ENCODE data around the gene MEI1.
A peak's percentile ranks its signal among the peaks of the same experiment; 100 is the strongest.
"Not testable (repeated sequence)": the region's sequence is repeated elsewhere in the genome, so short reads cannot be mapped to it uniquely, and the experiment has no call there.

Gene MEI1

DNA sequence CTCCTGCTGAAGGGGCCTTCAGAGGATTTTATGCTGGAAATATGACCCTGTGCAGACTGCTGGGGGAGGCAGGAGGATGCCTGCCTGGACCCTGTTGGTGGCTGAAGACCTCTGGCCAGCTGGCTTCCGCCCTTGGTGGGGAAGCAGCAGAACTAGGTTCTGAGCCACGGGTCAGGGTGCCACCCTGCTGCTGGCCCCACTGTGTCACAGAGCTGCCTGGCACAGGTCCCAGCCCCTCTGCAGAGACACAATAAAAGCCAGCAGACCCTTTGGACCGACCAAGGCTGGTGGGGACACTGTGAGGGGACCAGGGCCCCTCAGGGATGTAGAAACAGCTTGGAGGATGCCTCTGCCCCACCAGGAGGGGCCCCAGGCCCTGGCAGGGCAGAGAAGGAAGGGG lies 126.7 kb downstream of the MEI1 start:
- no peak for DNase-seq

DNA sequence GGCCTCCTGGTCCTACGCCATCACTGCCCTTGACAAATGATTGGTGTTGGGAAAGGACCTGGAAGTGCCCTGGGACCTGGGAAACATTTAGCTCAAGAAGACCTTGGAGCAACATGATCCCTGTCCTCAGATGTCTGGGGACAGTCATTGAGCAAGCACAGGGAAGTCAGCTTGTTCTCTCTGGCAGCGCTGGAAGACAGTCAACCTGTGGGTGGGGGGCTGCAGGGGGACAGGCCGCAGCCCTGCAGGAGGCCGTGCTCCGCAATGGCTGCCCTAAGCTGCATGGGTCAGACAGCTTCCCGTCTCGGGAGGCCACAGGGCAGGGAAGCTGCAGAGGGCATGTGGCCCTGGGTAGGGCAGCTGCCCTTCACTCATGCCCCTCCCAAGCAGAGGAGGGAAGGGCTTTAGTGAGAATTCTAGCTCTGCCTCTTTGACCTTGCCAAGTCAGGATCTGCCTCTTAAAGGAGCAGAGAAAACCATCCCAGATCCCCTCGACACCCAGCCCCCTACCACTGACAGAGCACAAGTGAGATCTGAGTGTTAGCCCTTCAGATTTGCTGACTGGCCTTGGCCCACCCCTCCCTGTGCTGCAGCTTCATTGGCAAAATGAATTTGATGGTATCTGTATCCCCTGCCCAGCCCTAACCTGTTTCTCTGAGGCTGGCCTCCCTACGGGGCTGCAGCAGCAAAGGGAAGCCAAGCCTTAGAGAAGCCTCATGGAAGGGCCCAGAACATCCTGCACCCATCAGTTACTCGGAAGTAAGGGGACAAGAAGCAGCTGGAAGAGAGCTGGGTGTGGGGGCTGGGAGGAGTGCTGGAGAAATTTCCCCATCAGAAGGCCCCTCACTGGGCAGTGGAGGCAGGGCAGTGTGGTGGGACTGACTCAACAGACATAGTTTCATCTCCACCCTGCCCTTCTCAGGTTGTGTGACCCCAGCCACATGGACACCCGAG lies 127.4 kb downstream of the MEI1 start:
- no peak for DNase-seq

- no peak for DNase-seq
These were observed 128.4 kb downstream of the MEI1 start for GRCh38 chr22:41827671-41828070.

DNA sequence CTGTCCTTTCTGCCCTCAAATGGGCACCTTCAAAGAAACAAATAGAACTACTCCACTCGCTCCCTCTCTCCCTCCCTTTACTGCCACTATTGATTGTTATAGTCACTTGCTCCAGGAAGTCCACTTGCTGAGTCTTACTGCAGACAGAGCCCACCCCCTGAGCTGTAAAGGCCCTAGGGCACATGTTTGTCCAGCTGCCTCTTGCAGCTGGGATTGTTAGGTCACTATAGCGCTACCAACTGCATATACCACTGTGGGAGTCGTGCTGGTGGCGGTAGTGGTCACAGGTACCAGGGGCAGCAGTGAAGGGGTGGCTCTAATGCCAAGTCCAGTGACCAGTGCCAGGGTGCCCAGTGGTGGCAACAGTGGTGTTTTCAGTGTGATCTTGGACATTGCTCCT lies 129.2 kb downstream of the MEI1 start:
- no peak for DNase-seq

DNA sequence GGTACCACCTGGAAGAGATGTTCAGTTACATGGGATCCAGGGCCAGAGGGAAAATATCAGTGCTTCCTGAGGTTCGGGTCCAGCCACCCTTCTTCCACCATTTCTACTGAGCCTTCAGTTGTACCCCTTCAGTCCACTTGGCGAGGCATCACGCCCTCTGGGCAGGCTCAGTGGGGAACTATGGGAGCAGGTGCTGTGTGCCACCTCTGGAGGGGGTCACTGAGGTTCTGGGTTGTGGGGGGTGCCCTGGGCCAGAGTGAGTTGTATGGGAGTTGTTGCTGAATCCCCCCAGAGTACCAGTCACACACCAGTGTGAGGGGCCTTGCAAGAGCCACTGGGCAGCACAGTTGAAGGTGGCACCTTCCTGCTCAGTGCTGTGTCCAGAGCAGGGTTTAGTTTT lies 130.9 kb downstream of the MEI1 start:
- DNase-seq = no peak

DNA sequence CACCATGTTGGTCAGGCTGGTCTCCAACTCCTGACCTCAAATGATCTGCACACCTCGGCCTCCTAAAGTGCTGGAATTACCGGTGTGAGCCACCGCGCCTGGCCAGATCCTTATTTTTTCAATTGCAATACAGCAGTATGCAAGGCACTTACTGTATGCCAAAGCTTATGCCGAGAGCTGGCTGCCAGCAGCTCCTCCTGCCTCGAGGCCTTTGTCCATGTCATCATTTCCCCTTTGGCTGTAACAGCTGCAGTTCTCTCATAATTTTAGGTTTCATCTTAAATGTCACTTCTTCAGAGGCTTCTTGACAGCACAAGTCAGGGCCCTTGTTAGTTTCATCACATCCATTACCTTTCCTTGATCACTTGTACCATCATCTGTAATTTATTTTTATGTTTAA lies 132.1 kb downstream of the MEI1 start:
- no peak for DNase-seq

- DNase-seq = no peak
These were observed 132.7 kb downstream of the MEI1 start for GRCh38 chr22:41831828-41832552.

DNA sequence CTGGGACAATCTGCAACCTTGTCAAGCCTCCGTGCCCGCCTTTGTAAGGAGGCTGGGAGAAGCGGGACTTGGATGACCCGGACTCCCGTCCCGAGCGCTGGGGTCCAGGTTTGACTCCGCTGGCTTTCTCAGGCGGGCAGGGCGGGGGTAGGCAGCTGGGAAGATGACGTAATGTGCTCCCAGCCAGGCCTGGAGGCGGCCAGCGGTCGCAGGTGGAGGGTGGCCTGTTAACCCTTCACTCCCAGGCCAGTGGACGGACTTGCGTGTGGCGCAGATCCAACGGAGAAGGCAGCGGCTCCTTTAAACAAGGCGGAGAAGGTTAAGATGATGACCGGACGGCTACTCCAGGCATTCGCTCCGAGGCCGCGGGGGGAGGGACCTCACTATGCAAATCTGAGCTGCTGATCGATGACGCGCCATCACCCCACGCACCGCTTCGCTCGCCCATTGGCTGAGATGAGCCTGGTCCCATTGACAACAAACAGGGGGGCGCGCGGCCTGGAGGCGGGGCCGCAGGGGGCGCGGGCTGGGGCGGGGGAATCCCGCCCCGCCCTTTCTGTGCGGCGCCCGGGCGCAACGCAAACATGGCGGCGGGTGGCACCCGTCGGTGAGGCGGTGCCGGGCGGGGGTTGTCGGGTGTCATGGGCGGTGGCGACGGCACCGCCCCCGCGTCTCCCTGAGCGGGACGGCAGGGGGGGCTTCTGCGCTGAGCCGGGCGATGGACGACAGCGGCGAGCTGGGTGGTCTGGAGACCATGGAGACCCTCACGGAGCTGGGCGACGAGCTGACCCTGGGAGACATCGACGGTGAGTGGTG lies 133.5 kb downstream of the MEI1 start, which contains the start of gene SREBF2:
TSS of gene SREBF2 (plus strand) at position 553 of the 816 bp plus-strand sequence. CDS start at position 719, 166 bp downstream.
- peak; percentile 98 for DNase-seq

DNA sequence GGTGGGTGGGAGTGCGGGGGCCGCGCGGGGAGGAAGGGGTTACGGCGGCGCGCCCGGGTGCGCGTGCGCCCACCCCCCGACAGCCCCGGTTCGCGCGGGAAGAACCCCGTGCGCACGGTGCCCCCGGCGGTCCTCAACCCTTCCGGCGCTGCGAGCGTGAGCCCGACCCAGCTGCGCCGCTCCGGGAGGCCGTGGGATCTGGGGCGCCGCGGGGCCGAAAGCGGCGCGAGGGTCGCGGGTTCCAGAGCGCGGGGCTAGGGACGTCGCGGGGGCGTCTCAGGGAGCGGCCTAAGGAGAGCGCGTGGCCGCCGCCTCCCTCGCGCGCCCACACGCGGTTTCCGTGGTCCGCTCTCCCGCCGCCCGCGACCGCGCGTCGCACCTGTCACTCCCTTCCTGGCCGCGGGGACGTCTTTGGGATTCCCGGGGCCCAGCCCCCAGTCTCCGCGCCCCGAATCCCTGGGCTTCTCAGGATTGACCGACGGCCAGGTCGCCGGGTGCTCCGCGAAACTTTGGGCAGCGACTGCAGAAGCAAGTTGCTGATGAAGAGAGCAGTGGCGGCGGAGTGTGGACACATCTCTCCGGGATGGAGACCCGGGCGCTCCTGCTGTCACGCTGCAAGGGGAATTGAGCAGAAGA lies 134.2 kb downstream of the MEI1 start:
- DNase-seq = no peak

DNA sequence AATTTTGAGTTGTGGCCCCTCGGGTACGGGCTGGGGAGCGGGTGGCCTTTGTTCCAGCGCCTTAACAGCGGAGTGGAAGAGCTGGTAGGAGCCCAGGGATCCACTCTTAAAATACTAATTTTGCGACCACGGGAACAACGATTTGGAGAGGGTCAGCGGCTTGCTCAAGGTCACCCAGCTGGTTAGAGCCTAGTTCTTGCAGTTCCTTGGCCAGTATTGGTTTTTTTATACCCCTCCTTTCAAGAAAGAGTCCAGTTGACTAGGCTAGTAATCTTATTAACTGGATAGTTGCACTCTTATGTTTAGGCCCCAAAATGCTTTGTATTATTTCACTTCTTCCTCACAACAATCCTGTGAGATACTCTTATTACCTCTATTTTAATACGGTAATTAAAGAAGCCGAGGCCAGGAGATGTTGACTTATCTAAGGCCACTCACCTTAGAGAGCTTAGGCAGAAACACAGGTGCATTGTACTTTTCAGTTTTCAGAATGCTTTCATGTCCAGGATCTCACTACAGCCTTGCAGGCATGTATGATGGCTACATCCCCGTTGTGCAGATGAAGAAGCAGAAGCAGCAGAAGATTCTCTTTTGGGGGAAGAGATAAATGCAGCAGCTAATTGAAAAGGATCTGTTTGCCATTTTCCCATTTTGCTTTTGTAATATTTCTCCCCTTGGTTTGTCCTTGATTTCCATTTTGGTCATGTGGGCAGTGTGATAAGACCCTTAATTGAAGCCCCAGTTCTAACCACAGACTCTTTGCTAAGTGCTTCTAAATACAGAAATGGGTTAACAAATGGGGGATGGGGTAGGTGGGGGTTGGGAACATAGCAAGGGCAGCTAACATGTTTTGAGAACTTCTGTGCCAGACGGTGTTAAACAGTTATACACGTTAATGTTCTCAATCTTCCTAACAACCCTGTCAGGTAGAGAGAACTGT lies 135.0 kb downstream of the MEI1 start:
- no peak for DNase-seq

GRCh38 chr22:41835462-41835861 lies 136.2 kb downstream of the MEI1 start:
- not testable (repeated sequence) for DNase-seq

DNA sequence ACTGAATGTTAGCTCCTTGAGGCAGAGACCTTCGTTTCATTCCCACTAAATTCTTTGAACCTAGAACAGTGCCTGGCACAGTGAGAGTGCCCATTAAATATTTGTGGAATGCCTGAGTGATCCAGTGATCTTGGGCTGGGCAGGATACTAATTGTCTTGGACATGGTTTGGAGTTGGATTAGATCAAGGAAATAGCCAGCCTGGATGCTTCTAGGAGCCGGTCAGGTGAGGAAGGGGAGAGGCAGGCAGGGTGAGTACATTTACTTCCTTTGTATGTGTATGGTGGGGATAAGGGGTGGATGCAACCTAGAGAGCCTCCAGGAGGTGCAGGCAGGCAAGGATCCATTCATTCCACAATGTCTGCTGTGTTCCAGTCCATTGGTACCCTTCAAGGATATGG lies 137.2 kb downstream of the MEI1 start:
- no peak for DNase-seq

DNA sequence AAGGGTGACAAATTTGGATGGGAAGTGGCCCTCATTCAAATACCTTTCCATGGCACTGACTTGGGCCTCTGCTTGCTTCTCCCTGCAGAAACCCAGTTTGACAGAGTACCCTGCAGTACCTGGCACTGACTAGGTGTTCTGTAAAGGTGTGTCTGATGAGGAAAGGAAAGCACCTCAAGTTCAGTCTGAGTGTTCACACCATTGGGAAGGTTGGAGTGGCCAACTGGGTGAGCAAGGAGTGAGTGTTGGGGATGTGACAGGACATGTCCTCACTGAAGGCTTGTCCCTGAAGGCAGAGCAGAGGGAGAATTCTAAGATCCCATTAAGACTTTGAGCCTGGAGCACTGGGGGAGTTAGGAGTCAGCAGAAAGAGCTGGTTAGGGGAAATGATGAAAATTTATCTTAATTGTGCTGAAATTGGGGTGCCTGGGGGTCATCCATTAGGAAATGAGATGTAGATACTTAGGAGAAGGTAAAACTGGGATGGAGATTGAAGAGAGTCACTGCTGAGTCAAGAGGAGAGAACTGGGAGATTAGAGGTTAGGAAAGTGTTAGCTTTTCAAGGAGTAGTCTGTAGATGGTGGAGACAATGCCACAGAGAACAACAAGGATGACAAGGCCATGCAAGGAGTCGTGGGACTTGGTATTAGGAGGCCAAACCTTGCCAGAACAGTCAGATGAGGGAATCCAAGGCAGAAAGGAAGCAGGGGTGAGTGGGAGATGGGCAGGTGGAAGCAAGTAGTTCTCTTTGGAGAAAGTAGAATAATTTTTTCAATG lies 139.7 kb downstream of the MEI1 start:
- no peak for DNase-seq

- DNase-seq = no peak
These were observed 140.9 kb downstream of the MEI1 start for GRCh38 chr22:41840216-41840615.

DNA sequence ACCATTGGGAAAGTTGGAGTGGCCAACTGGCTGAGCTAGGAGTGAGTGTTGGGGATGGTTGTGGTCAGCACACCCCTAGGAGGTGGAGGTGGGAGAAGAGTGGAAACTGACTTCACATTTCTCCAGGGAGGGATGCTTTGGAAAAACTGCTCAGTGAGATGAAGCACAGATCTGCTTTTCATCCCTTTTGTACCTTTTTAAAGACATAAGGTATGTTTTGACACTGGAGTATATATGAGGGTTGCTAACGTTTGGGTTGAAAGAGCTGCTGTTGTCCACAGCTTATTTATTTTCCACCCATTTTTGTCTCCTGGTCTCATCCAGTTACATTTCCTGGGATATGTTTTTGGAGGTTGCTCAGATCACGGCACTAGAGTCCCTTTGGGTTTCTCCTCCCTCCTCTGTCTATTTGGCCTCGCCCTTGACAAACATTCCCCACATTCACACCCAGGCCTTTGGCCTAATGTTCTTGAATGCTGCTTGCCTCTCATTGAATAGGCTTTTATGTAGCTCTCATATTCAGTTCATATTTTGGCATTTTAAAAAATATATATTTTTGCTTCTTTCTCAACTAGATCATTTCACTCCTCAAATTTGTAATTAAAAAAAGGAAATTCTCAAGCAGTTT lies 141.9 kb downstream of the MEI1 start:
- no peak for DNase-seq

DNA sequence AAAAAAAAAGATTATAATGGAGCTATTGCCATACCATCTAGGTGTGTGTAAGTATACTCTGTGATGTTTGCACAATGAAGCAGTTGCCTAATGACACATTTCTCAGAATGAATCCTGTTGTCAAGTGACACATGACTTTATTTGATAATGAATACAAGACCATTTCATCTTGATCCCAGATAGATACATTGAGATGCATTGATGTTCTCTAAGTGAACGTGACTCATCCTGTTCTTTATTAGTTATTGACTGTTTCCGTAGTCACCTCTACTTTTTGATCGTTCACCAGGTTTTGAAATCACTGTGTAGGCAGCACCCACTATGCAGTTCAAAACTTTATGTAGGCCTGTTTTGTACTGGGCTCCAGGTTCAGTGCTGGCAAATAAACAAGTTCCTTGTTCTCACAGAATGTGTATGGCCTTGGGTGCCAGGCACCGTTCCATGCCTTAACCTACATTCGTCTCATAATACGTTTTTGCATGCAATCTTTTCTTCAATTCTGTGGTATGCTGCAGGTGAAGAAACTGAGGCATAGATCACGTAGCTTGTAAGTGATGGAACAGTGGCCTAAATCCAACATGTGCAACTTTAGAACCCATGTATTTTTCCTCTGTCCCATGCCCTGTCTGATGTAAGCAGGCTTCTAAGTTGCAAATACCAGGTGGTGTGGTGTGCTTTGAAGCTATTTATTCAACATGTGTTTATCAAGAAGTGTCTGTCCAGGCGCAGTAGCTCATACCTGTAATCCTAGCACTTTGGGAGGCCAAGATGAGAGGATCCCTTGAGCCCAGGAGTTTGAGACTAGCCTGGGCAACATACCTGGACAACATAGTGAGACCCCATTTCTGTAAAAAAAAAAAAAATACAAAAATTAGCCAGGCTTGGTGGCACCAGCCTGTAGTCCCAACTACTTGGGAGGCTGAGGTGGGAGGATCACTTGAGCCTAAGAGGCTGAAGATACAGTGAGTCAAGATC lies 144.0 kb downstream of the MEI1 start:
- no peak for DNase-seq

DNA sequence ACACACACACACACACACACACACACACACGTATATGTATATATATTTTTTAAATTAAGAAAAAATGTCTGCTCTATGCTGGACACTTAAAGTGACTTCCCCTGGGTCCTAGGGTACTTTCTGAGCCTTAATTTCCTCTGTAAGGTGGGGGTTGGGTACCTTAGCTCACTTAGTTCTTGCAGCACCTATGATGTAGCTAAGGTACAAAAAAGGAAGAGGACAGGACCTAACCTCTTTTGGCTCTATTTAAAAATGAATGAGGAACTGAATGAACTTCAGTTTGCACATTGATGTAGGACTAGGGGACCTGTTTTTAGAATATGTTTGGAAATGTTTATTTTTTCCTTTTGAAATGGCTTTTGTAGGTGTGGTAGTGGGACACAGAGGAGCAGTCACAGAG lies 144.7 kb downstream of the MEI1 start:
- DNase-seq = no peak

- DNase-seq = no peak
These were observed 145.2 kb downstream of the MEI1 start for GRCh38 chr22:41844513-41844912.

Data from KG1 (cell line).